NCI-H226 (cell line): ENCODE measurements around the gene SLC27A3.

Experiments
- DNase-seq: peaks from one replicate; pipeline ENCODE4 v3.0.0-alpha.2; 2015

The SLC27A3 gene, protein sequence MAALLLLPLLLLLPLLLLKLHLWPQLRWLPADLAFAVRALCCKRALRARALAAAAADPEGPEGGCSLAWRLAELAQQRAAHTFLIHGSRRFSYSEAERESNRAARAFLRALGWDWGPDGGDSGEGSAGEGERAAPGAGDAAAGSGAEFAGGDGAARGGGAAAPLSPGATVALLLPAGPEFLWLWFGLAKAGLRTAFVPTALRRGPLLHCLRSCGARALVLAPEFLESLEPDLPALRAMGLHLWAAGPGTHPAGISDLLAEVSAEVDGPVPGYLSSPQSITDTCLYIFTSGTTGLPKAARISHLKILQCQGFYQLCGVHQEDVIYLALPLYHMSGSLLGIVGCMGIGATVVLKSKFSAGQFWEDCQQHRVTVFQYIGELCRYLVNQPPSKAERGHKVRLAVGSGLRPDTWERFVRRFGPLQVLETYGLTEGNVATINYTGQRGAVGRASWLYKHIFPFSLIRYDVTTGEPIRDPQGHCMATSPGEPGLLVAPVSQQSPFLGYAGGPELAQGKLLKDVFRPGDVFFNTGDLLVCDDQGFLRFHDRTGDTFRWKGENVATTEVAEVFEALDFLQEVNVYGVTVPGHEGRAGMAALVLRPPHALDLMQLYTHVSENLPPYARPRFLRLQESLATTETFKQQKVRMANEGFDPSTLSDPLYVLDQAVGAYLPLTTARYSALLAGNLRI

DNA sequence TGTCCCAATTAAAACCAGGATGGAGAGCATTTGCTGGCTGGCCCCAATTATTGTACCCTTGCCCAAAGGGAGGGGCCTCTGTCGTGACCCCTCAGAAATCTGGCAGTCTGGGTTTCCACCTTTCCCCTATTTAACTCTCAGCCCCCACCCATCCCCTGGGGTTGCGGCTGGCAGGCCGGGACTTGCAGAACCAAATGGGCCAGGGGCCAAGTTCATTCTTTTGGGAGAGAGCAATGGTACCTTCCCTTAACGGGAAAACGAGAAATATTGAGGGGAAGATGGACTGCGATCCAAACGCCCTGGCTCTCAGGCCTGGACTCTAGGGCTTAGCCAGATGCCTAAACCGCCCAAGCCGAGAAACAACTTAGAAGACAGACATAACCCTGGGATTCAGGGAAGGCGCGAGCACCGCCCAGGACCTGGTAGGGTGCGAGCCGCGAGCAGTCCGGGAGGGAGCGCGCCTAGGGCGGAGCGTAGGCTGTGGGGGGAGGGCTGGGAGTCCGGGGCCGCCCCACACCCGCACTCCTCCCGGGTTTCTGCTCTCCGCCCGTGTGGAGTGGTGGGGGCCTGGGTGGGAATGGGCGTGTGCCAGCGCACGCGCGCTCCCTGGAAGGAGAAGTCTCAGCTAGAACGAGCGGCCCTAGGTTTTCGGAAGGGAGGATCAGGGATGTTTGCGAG, at the start of gene SLC27A3:
Gene SLC27A3, plus strand, starts transcription at position 628 of the 678 bp plus-strand sequence. CDS start 91 bp downstream, outside the sequence.
- DNase-seq: no peak

DNA sequence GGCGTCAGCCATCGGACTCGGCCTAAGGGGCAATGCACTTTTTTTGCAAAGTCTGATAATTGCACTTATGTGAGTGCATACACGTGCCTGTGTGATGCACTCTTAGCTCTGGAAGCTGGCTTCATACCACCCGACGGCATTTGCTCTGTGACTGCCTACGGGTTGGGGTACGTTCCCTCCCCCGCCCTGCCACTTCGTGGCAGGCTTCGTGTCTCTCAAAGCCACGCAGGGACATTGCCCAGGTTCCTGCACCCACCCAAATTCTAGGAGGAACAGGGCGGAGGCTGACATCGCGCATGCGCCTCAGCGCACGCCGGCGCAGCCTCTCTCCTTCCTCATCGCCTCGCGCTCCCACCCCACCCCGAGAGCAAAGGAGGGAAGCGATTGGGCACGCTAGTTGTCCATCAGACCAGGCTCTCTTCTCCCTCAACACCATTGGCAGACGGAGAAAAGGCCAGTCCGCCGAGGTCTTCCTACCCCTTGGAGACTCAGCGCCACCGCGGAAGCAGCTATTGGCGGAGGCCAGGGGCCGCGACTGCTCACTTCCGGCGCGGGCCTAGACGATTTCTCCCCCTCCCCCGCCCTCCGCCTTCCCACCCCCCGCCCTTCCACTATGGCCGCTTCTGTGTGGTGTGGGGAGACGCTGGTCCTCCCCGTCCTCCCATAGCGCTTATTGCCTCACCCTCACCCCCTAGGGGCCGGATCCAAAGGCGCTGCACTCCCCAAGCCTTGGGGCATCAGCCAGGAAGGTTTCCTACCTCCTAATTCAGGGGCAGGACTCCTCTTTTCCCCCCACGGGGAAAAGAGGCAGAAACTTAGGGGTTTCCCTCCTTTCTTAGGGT, 47.5 kb upstream of the SLC27A3 start, which contains the start of gene INTS3:
Gene INTS3, plus strand, starts transcription at position 588 of the 842 bp plus-strand sequence. CDS start 585 bp downstream, outside the sequence.
- peak; percentile 100 for DNase-seq

- DNase-seq: peak; percentile 37
These were observed 46.7 kb upstream of the SLC27A3 start for GRCh38 chr1:153728305-153729066.

GRCh38 chr1:153730468-153730988, 44.7 kb upstream of the SLC27A3 start:
- no peak for DNase-seq

GRCh38 chr1:153733970-153734369, 41.2 kb upstream of the SLC27A3 start:
- DNase-seq: no peak

GRCh38 chr1:153734396-153735089, 40.7 kb upstream of the SLC27A3 start:
- no peak for DNase-seq

GRCh38 chr1:153735090-153735420, 40.2 kb upstream of the SLC27A3 start:
- DNase-seq: no peak

DNA sequence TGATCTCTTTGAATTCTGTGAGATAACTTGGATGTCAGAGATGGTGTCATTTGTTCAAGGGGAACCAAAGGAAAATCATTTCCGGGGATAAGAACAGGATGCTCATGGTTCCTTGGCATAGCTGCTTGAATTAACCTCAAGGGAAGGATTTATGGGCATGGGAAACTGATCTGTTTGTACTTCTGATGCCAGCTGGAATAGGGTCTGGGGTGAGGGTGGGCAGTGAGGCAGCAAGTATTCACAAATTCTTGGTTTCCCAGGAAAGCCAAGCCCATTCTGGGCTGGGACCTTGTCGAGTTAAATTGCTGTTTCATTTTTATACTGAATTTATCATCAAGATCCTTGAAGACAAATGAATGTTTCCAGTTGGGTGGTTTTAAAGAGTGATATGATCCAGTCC, 33.2 kb upstream of the SLC27A3 start:
- no peak for DNase-seq

- no peak for DNase-seq
These were observed 32.6 kb upstream of the SLC27A3 start for GRCh38 chr1:153742411-153743142.

DNA sequence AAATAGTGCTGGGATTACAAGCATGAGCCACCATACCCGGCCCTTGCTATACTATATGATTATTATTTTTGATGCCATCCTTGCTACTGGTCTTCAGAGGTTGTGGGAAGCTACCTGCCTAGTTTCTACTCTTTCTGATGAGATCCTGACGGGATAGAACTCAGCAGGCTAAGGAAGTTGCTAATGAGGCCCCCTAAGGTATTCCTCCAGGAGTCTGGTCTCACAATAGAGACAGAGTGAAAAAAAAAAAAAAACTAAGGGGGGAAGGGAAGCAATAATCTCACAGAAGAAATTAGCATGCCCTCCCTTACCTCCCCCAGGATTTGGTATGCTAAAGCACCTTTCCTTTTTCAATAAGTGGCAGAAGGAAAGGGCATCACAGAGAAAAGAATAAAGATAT, 29.8 kb upstream of the SLC27A3 start:
- no peak for DNase-seq

- no peak for DNase-seq
These were observed 29.0 kb upstream of the SLC27A3 start for GRCh38 chr1:153746174-153746573.

DNA sequence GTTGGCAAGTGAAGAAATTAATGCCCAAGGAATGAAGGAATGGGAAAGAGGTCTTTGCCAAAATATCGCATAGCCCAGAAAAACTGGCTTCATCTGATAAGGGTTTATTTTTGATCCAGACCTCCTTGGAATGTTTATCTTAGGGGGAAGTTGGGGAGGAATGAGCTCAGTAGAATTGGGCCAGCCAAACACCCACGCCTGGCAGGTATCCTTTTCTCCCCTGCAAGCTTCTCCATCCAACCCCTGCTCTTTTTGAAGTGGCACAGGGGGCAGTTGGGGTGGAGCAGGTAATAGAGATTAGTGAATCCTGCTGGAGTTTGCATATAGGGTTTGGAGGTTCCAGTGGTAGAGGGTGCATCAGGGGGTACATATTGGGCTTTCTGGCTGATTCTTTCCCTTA, 26.3 kb upstream of the SLC27A3 start:
- no peak for DNase-seq

GRCh38 chr1:153749408-153750005, 25.7 kb upstream of the SLC27A3 start:
- peak; percentile 63 for DNase-seq

- no peak for DNase-seq
These were observed 24.9 kb upstream of the SLC27A3 start for GRCh38 chr1:153750026-153750995.

GRCh38 chr1:153752072-153752471, 23.1 kb upstream of the SLC27A3 start:
- DNase-seq: no peak

- DNase-seq: peak; percentile 97
These were observed 22.5 kb upstream of the SLC27A3 start for GRCh38 chr1:153752571-153753195.

DNA sequence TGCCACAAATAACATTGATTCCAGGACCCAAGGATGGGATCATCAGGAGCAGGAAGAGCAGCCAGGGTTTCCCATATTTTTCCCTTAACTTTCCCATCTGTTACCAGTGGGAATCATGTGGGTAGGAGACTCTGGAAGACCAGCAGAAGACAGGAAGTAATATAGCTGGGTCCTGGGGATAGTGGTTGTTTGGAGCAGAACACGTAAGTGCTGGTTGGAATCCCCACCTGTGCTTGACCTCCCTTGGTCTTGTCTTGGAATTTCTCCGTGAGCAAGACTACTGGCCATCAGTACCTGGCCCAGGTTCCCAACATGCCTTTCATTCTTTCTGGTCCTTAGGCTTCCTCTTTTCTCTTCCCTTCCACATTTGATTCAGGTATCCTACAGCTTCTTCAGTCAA, 20.9 kb upstream of the SLC27A3 start:
- no peak for DNase-seq

DNA sequence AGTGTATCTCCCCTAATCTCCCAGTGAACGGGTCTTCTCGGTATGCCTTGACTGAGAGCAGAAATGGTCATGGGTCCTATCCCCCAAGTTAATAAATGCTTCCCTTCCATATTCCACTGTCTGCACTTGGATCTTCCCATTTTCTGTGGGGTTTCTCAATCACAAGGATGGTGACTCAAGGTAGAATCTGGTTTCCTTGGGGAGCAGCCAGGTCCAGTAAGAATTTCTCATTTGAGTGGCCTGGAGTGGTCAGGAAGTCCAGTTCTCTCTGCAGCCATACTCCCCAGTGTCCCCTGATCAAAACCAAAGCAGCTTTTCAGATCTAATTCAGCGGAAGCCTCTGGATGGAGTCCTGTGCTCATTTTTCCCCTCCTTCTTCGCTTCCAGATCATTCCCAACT, 14.8 kb upstream of the SLC27A3 start:
- peak; percentile 39 for DNase-seq
